GM18498 (cell line): ENCODE results near the gene RFPL3.
"Not testable (repeated sequence)": the region's sequence is repeated elsewhere in the genome, so short reads cannot be mapped to it uniquely, and the experiment has no call there.

Experiments used
- ATAC-seq: cut with Tn5 transposase; IDR thresholded peaks from one replicate; pipeline ENCODE4 v1.9.1; 2021; ENCODE audit warnings: mild to moderate bottlenecking, moderate library complexity; ENCODE audit not compliant: unreplicated experiment

Gene RFPL3

GRCh38 chr22:32329202-32329645, 28.4 kb upstream of the RFPL3 start:
- ATAC-seq, result no peak

GRCh38 chr22:32331236-32331917, 26.3 kb upstream of the RFPL3 start:
- no peak for ATAC-seq

GRCh38 chr22:32331918-32332725, 25.5 kb upstream of the RFPL3 start:
- ATAC-seq, result no peak

- no peak for ATAC-seq
Observed at GRCh38 chr22:32333141-32333768, 24.4 kb upstream of the RFPL3 start.

GRCh38 chr22:32333769-32334659, 23.7 kb upstream of the RFPL3 start:
- no peak for ATAC-seq

- no peak for ATAC-seq
Observed at GRCh38 chr22:32334660-32335365, 22.9 kb upstream of the RFPL3 start.

GRCh38 chr22:32335471-32335870, 22.2 kb upstream of the RFPL3 start:
- ATAC-seq, result no peak

GRCh38 chr22:32336121-32336603, 21.5 kb upstream of the RFPL3 start:
- ATAC-seq, result no peak

GRCh38 chr22:32336771-32337424, 20.8 kb upstream of the RFPL3 start:
- no peak for ATAC-seq

GRCh38 chr22:32337425-32337824, 20.2 kb upstream of the RFPL3 start:
- not testable (repeated sequence) for ATAC-seq

- ATAC-seq, result no peak
Observed at GRCh38 chr22:32338757-32339156, 18.9 kb upstream of the RFPL3 start.

- no peak for ATAC-seq
Observed at GRCh38 chr22:32339190-32340012, 18.3 kb upstream of the RFPL3 start.

GRCh38 chr22:32340411-32340810, 17.3 kb upstream of the RFPL3 start:
- ATAC-seq, result no peak

GRCh38 chr22:32341122-32341740, 16.4 kb upstream of the RFPL3 start:
- ATAC-seq, result no peak

GRCh38 chr22:32342977-32343376, 14.7 kb upstream of the RFPL3 start:
- ATAC-seq, result no peak

GRCh38 chr22:32343941-32344340, 13.7 kb upstream of the RFPL3 start:
- ATAC-seq, result no peak

GRCh38 chr22:32348031-32348611, 9.5 kb upstream of the RFPL3 start:
- ATAC-seq, result no peak

GRCh38 chr22:32351875-32352274, 5.8 kb upstream of the RFPL3 start:
- not testable (repeated sequence) for ATAC-seq
